Karpas-422 (cell line): ENCODE measurements around the gene CFB. TPM values are rescaled to one million over a fixed set of nuclear protein-coding genes. Genes with fewer than 3 reads are reported as not detected.
"Not testable (repeated sequence)": the region's sequence is repeated elsewhere in the genome, so short reads cannot be mapped to it uniquely, and the experiment has no call there.

Experiments
- DNase-seq: peaks from one replicate; pipeline ENCODE4 v3.0.0-alpha.2; 2015
- H2AFZ ChIP-seq: fragments of 200-600 bp; sonication (generic); 2 replicates; pipeline ENCODE4 v1.6.1; 2014; ENCODE audit warnings: antibody characterized with exemption, low read length, mixed read lengths
- H3K27ac ChIP-seq: fragments of 200-600 bp; sonication (generic); 2 replicates; pipeline ENCODE4 v1.5.1; 2014; ENCODE audit warnings: mild to moderate bottlenecking, low read length, moderate library complexity
- H3K27me3 ChIP-seq: fragments of 200-600 bp; sonication (generic); 2 replicates; pipeline ENCODE4 v1.6.1; 2014; ENCODE audit warnings: low read length, mixed read lengths
- H3K36me3 ChIP-seq: fragments of 200-600 bp; sonication (generic); 2 replicates; pipeline ENCODE4 v1.6.1; 2014; ENCODE audit warnings: low read length, mixed read lengths; ENCODE audit not compliant: insufficient read depth
- H3K4me1 ChIP-seq: fragments of 200-600 bp; sonication (generic); 2 replicates; pipeline ENCODE4 v1.6.1; 2014; ENCODE audit warnings: mild to moderate bottlenecking, low read length, mixed read lengths
- H3K4me2 ChIP-seq: fragments of 200-600 bp; sonication (generic); 2 replicates; pipeline ENCODE4 v1.6.1; 2014; ENCODE audit warnings: low read length, low read depth, mild to moderate bottlenecking; ENCODE audit not compliant: poor library complexity, severe bottlenecking
- H3K4me3 ChIP-seq: fragments of 200-600 bp; sonication (generic); 2 replicates; pipeline ENCODE4 v1.5.1; 2014; ENCODE audit warnings: mild to moderate bottlenecking, antibody characterized with exemption, low read length, mixed read lengths
- H3K79me2 ChIP-seq: fragments of 200-600 bp; sonication (generic); 2 replicates; pipeline ENCODE4 v1.6.1; 2014; ENCODE audit warnings: mild to moderate bottlenecking, low read length, mixed read lengths
- H3K9ac ChIP-seq: fragments of 200-600 bp; sonication (generic); 2 replicates; pipeline ENCODE4 v1.6.0; 2014; ENCODE audit warnings: low read length
- H3K9me2 ChIP-seq: fragments of 200-600 bp; sonication (generic), shearing (Covaris generic); replicated peaks from 2 replicates; pipeline ENCODE4 v1.6.0; 2014; ENCODE audit warnings: mild to moderate bottlenecking, low read length, moderate library complexity; ENCODE audit not compliant: insufficient read depth
- H3K9me3 ChIP-seq: fragments of 300-700, 200-600 bp; sonication (generic); 2 replicates; pipeline ENCODE4 v1.6.1; 2014; ENCODE audit warnings: low read length, mixed read lengths
- H4K20me1 ChIP-seq: fragments of 200-600 bp; sonication (generic); 2 replicates; pipeline ENCODE4 v1.6.1; 2014; ENCODE audit warnings: mild to moderate bottlenecking, antibody characterized with exemption, low read length, low read depth; ENCODE audit not compliant: insufficient read depth
- small RNA-seq: library from RNA; depleted of rRNA; stranded (forward); fragments of <200 nt; gene quantifications from one replicate; pipeline ENCODE3, GENCODE V24; 2014
- total RNA-seq: library from RNA; depleted of rRNA; stranded (reverse); fragments of >200 nt; shearing (Covaris generic); gene quantifications from 2 replicates; pipeline ENCODE4 v1.2.3, GENCODE V29; 2014; ENCODE audit warnings: low replicate concordance; rRNA removed

Gene CFB
- total RNA-seq, 1 experiment from 2014 or later: not detected

DNA sequence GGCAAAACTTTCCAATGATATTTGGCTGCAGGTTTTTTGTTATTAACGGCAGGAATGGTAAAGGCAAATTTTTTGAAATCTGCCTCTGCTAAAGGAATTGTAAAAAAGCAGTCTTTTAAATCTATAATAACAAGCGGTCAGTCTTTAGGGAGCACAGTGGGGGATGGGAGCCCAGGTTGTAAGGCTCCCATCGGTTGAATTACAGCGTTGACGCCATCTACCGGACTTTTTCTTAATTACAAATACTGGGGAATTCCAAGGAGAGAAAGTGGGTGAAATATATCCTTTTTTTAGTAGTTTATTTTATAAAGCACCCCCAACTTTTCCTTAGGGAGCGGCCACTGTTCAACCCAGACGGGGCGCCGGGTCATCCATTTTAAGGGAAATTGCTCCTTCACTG lies 43.5 kb downstream of the CFB start:
- H3K9ac ChIP-seq, H2AFZ ChIP-seq, DNase-seq, H3K4me1 ChIP-seq, H4K20me1 ChIP-seq, H3K9me2 ChIP-seq, H3K9me3 ChIP-seq, H3K4me2 ChIP-seq, H3K27me3 ChIP-seq, H3K4me3 ChIP-seq, H3K27ac ChIP-seq, H3K79me2 ChIP-seq, H3K36me3 ChIP-seq: not testable (repeated sequence)

DNA sequence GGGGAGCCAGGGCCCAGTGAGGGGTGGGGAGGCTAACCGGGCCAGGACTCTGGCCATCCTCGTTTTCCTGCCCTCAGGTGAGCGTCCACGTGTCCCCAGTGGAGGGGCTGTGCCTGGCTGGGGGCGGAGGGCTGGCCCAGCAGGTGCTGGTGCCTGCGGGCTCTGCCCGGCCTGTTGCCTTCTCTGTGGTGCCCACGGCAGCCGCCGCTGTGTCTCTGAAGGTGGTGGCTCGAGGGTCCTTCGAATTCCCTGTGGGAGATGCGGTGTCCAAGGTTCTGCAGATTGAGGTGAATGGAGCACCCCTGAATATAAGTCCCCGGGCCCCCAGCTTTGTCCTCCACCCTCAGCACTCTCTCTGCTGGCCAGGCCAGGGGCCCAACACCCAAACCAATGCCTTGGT lies 48.5 kb downstream of the CFB start:
- DNase-seq: not testable (repeated sequence)

DNA sequence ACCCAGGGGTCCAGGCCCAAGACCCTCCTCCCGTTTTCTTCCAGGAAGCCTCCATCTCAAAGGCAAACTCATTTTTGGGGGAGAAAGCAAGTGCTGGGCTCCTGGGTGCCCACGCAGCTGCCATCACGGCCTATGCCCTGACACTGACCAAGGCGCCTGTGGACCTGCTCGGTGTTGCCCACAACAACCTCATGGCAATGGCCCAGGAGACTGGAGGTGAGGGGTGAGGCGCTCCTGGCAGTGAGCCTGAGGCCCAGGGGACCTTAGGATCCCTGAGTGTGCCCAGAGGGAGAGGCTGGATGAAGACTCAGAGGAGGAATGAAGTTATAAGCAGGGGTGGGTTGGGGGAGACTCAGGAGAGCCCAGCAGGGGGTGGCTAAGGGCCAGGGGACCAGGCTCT lies 50.5 kb downstream of the CFB start:
- not testable (repeated sequence) for H3K4me3 ChIP-seq

More for the DNA sequence above, 48.5 kb downstream of the CFB start:
- H3K27me3 ChIP-seq, H3K27ac ChIP-seq, H2AFZ ChIP-seq, H3K79me2 ChIP-seq, H3K4me2 ChIP-seq, H3K9me2 ChIP-seq, H3K9me3 ChIP-seq, H3K36me3 ChIP-seq, H3K4me1 ChIP-seq, H4K20me1 ChIP-seq, H3K9ac ChIP-seq, H3K4me3 ChIP-seq: not testable (repeated sequence)

More for the DNA sequence above, 50.5 kb downstream of the CFB start:
- H4K20me1 ChIP-seq, DNase-seq, H3K4me2 ChIP-seq, H2AFZ ChIP-seq, H3K27me3 ChIP-seq, H3K79me2 ChIP-seq, H3K9me2 ChIP-seq, H3K27ac ChIP-seq, H3K9ac ChIP-seq, H3K36me3 ChIP-seq, H3K4me1 ChIP-seq, H3K9me3 ChIP-seq: not testable (repeated sequence)

Small RNA genes lying within 50 kb of the gene (small RNA-seq; reads per million reads assigned to genes)
- gene AL645922.1: not detected

Other genes starting within 250 kb of the CFB start
- 55.6 and 92.1 TPM in 2 replicates for gene ABHD16A, start 242.8 kb upstream of the CFB start, total RNA-seq
- gene LY6G6F, start 239.2 kb upstream of the CFB start, total RNA-seq: not detected in 2 replicates
- not detected in 2 replicates for gene LY6G6D, start 230.7 kb upstream of the CFB start, total RNA-seq
- not detected in 2 replicates for gene LY6G6C, start 224.3 kb upstream of the CFB start, total RNA-seq
- not detected in 2 replicates for gene MPIG6B, start 222.7 kb upstream of the CFB start, total RNA-seq
- gene DDAH2, start 216.8 kb upstream of the CFB start, total RNA-seq: 13.3 and 24.0 TPM in 2 replicates
- gene CLIC1, start 209.6 kb upstream of the CFB start, total RNA-seq: 385 and 405 TPM in 2 replicates
- gene MSH5, start 206.1 kb upstream of the CFB start, total RNA-seq: 30.5 and 58.4 TPM in 2 replicates
- gene SAPCD1, start 183.4 kb upstream of the CFB start, total RNA-seq: 1.8 and 14.0 TPM in 2 replicates
- gene VWA7, start 168.8 kb upstream of the CFB start, total RNA-seq: 0.29 and 0.34 TPM in 2 replicates
- gene VARS1, start 150.3 kb upstream of the CFB start, total RNA-seq: 38.0 and 43.0 TPM in 2 replicates
- 44.9 and 57.4 TPM in 2 replicates for gene LSM2, start 139.1 kb upstream of the CFB start, total RNA-seq
- 0.72 TPM in 1 of 2 replicates, not detected in the other for gene HSPA1L, start 130.8 kb upstream of the CFB start, total RNA-seq
- gene HSPA1A, start 130.6 kb upstream of the CFB start, total RNA-seq: 0.32 TPM in 1 of 2 replicates, not detected in the other
- 78.6 and 143 TPM in 2 replicates for gene HSPA1B, start 118.4 kb upstream of the CFB start, total RNA-seq
- 23.7 and 38.7 TPM in 2 replicates for gene NEU1, start 83.3 kb upstream of the CFB start, total RNA-seq
- gene SLC44A4, start 67.1 kb upstream of the CFB start, total RNA-seq: not detected in 2 replicates
- gene EHMT2, start 48.4 kb upstream of the CFB start, total RNA-seq: 40.0 and 79.0 TPM in 2 replicates
- 13.3 and 26.3 TPM in 2 replicates for gene ZBTB12, start 44.0 kb upstream of the CFB start, total RNA-seq
- not detected in 2 replicates for gene C2, start 18.4 kb upstream of the CFB start, total RNA-seq
- gene NELFE, start 12.9 kb downstream of the CFB start, total RNA-seq: 56.3 and 146 TPM in 2 replicates
- gene SKIC2, start 13.1 kb downstream of the CFB start, total RNA-seq: 43.7 and 60.0 TPM in 2 replicates
- 20.8 and 25.0 TPM in 2 replicates for gene DXO, start 26.0 kb downstream of the CFB start, total RNA-seq
- 2.9 and 3.8 TPM in 2 replicates for gene C4A, start 36.0 kb downstream of the CFB start, total RNA-seq
- 1.9 and 6.6 TPM in 2 replicates for gene C4B, start 68.7 kb downstream of the CFB start, total RNA-seq
- gene CYP21A2, start 92.3 kb downstream of the CFB start, total RNA-seq: not detected in 2 replicates
- 0.22 and 2.1 TPM in 2 replicates for gene TNXB, start 163.2 kb downstream of the CFB start, total RNA-seq
- gene ATF6B, start 182.2 kb downstream of the CFB start, total RNA-seq: 51.3 and 62.5 TPM in 2 replicates
- gene FKBPL, start 184.2 kb downstream of the CFB start, total RNA-seq: 7.0 and 12.4 TPM in 2 replicates
- gene PRRT1, start 205.8 kb downstream of the CFB start, total RNA-seq: 0.29 and 0.75 TPM in 2 replicates
- gene PPT2, start 208.0 kb downstream of the CFB start, total RNA-seq: 14.4 and 27.9 TPM in 2 replicates
- gene EGFL8, start 218.5 kb downstream of the CFB start, total RNA-seq: 3.7 and 4.9 TPM in 2 replicates
- gene AGPAT1, start 230.0 kb downstream of the CFB start, total RNA-seq: 54.8 and 74.5 TPM in 2 replicates
- gene RNF5, start 232.3 kb downstream of the CFB start, total RNA-seq: 73.5 and 78.5 TPM in 2 replicates
- 9.0 and 9.2 TPM in 2 replicates for gene AGER, start 238.2 kb downstream of the CFB start, total RNA-seq
- gene PBX2, start 244.1 kb downstream of the CFB start, total RNA-seq: 51.7 and 84.0 TPM in 2 replicates
- gene GPSM3, start 246.5 kb downstream of the CFB start, total RNA-seq: 66.5 and 85.9 TPM in 2 replicates